Effector CD4-positive, alpha-beta T cell (primary cell): ENCODE results near the gene ALOXE3.

Experiments
- DNase-seq: peaks from one replicate; pipeline ENCODE4 v3.0.0-alpha.2; 2020

The ALOXE3 gene

GRCh38 chr17:8046306-8046928, 71.9 kb downstream of the ALOXE3 start:
- DNase-seq = no peak
